LNCAP (cell line): ENCODE data around the gene XXYLT1.

Experiments used
- CTCF ChIP-seq: fragments of 450-650 bp; IDR thresholded peaks from 2 replicates; pipeline ENCODE4 v1.5.1; 2017; ENCODE audit warnings: mild to moderate bottlenecking

The XXYLT1 gene

GRCh38 chr3:195208183-195208582 is 62.8 kb downstream of the XXYLT1 start:
- TF ChIP-seq CTCF, result no peak

- no peak for TF ChIP-seq CTCF
These were observed 63.2 kb downstream of the XXYLT1 start for GRCh38 chr3:195207731-195208130.

GRCh38 chr3:195207056-195207455 is 63.9 kb downstream of the XXYLT1 start:
- no peak for TF ChIP-seq CTCF

GRCh38 chr3:195204360-195205163 is 66.4 kb downstream of the XXYLT1 start:
- TF ChIP-seq CTCF, result no peak

- no peak for TF ChIP-seq CTCF
These were observed 67.4 kb downstream of the XXYLT1 start for GRCh38 chr3:195203606-195204005.

GRCh38 chr3:195201295-195201694 is 69.7 kb downstream of the XXYLT1 start:
- TF ChIP-seq CTCF, result no peak

- no peak for TF ChIP-seq CTCF
These were observed 70.7 kb downstream of the XXYLT1 start for GRCh38 chr3:195200010-195200822.
